GM15510 (cell line): Measurements from ENCODE around the gene ADRB2.

Experiments used
- POLR2A ChIP-seq: IDR thresholded peaks from 3 replicates; pipeline ENCODE4 v1.6.1; 2011; ENCODE audit warnings: borderline replicate concordance; ENCODE audit not compliant: insufficient read length; ENCODE audit errors: extremely low read depth

Gene ADRB2

DNA sequence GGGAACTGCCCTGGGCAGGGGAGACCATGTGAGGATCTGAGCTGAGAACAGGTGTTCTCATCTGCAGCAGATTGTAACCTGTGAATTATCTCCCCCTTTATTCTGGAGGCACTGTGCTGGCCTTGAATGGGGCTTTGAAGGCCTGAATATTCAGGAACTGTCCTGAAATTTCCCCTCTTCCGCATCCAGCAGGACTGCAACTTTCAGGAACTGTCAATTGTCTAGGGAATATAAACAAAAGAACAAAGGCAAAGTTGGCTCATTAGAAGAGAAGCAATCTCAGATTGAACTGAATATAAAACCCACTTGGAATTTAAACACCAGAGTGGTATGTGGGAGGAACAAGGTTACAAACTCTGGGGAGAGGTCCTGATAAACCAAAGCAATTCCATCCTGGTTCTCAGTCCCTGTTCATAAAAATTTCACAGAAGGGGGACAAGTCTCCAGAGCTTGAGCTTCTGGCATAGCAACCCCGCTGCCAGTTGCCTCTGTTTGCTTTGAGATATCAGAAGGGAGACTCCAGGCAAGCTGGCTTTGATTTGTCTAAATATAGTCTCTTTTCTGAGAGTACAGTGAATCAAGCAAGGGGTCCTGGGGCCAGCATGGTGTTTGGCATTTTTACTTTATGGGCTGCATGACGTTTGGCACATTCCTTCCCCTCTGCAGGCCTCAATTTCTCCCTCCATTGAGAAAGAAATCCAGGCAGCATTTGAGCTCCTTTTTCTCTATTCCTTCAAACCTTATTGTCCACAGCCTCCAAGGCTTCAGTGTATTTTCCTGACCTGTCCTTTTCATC lies 47.5 kb downstream of the ADRB2 start:
- TF ChIP-seq POLR2A, result no peak

DNA sequence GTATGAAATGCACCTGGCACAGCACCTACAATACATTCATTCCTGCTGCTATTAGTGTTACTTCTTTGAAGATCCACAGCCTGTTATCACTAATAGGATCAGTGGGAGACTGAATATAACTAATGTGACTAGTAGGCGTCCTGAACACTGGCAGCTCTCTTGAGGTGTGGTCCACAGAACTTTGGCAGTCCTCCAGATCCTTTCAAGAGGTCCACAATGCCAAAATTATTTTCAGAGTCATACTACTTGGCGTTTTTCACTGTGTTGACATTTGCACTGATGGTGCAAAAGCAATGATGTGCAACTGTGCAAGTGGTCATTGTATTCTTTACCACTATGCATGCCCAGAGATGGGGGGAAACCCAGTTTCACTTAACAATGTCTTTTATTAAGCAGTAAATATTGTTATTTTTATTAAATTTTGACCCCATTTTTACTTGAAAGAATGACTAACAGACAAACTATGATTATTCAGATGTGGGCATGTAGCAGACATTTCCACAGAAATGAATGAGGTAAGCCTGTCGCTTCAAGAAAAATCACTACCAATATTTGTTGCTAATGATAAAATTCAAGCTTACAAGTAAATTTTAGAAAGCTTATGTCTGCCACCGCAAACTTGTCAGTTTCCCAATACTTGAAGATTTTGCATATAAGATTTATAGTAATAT lies 48.9 kb downstream of the ADRB2 start:
- no peak for TF ChIP-seq POLR2A
